GM20431 (cell line): ENCODE measurements around the gene PCLO.
"Not testable (repeated sequence)": the region's sequence is repeated elsewhere in the genome, so short reads cannot be mapped to it uniquely, and the experiment has no call there.

Source experiments
- in situ Hi-C: fragments of 300-500 bp; cut with MseI, MboI; formaldehyde crosslinking; loops from one replicate; pipeline ENCODE4 v1.15.0; 2020; ENCODE audit warnings: low sequenced_read_pairs; ENCODE audit not compliant: unreplicated experiment

Gene PCLO

GRCh38 chr7:82975811-82976468 lies 186.7 kb downstream of the PCLO start:
- in situ Hi-C loops: no loop called here

DNA sequence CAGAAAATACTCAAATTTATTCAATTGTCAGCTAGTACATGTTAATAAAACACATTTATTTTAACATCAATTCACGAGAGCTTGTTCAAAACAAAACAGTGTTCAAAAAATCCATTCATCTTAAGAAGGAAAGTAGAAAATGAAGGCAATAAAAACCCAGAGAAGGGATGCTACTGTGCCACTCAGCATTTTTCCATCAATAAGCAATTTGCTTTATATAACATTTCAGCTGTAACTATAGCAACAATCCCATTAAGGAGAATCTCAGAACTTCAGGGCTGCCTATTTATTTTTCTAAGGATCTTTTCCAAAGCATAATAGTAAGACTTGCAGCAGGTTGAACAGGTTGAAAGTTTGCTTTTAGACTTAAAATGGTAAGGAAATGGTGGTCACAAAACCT lies 190.5 kb downstream of the PCLO start:
- in situ Hi-C loops: no loop called here

- in situ Hi-C loops: no loop called here
Observed at GRCh38 chr7:82965088-82966036, 197.3 kb downstream of the PCLO start.

GRCh38 chr7:82964150-82964882 lies 198.4 kb downstream of the PCLO start:
- in situ Hi-C loops: no loop called here

- in situ Hi-C loops: no loop called here
Observed at GRCh38 chr7:82961240-82961639, 201.4 kb downstream of the PCLO start.

DNA sequence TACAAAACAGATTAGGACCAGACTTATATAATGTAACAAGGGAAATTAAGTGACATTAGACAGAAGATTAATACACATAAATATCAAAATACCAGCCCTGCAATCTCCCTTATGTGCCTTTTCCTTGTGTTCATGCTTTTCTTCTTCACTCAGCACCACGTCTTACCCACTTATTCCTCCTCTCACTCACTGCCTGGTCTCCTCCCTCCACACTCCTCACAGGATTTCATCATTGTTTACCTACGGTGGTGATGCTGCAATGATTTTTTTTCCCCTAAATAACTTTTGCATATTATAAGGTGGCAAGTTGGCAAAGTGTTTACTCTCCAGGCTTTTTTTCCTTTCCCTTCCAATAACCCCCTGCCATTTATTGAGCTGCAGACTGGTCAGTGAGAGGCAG lies 203.2 kb downstream of the PCLO start:
- in situ Hi-C loops: no loop called here

- in situ Hi-C loops: no loop called here
Observed at GRCh38 chr7:82957521-82957920, 205.2 kb downstream of the PCLO start.

DNA sequence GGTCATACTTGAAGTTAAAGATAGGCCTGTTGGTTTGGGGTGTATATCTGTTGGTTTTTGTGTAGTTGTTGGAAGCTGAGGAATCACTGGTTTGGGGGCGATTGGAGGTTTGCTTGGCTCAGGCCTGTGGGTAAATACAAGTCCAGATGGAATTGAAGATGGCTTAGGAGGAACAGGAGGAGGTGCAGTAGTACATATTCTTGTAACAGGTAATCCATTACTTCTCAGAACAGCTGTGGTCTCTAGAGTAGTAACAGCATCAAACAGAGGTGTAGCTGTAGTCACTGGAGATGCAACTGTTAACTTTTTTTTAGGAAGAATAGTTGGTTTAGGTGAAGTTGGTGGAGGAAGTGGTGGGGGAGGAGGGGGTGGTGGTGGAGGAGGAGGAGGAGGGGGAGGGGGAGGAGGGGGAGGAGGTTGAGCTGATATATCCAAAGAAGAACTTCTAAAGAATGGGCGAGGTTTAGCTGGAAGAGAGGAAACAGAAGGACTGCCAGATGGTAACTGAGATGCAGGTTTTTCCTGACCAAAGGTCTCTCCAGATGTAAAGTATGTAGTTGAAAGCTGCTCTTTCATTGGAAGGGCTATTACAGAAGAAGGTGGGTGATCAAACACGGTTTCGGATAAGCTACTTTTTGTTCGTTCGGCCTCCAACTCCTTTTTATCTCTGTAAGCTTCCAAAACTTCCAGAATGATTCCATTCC lies 209.2 kb downstream of the PCLO start:
- in situ Hi-C loops: no loop called here

GRCh38 chr7:82950436-82950835 lies 212.2 kb downstream of the PCLO start:
- in situ Hi-C loops: no loop called here

- in situ Hi-C loops: no loop called here
Observed at GRCh38 chr7:82945480-82945879, 217.2 kb downstream of the PCLO start.

GRCh38 chr7:82945056-82945455 lies 217.6 kb downstream of the PCLO start:
- in situ Hi-C loops: no loop called here

GRCh38 chr7:82932516-82932915 lies 230.2 kb downstream of the PCLO start:
- in situ Hi-C loops: no loop called here

DNA sequence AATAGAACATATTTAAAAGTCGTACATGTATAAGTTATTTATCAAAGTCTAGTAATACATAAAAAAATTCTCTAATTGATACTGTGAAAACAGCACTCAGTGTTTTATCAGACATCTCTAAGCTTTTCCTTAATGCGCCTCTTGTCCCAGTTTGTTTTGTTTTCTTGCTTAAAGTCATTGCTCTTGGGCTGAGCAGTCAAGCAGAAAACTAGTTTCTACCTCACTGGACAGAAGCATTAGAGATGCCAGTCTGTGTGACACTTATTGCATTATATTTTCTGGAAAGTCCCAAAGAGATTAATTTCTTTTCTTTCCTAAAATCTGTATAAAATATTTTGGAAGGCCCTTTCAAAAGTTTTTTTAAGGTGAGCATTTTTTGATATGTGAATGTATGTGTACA lies 236.2 kb downstream of the PCLO start:
- in situ Hi-C loops: no loop called here

- in situ Hi-C loops: no loop called here
Observed at GRCh38 chr7:82925331-82925730, 237.4 kb downstream of the PCLO start.

DNA sequence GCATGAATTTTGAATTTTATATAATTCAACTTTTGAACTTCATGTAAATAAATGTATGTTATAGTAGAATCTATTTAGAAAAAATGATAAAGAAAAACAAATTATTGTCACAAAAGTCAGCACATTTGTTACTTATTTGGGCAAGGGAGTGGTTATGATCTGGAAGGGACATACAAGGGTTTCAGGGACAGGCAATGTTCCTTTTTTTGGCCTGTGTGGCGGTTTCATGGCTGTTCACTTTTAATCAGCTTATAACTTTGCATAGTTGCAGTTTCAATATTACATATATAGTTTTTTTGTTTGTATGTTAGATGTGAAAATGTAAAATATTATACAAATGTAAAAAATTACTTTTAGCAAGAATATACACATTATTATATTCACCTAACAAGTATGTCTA lies 256.2 kb downstream of the PCLO start:
- in situ Hi-C loops: no loop called here

GRCh38 chr7:82904871-82905270 lies 257.8 kb downstream of the PCLO start:
- in situ Hi-C loops: no loop called here

GRCh38 chr7:82901098-82901497 lies 261.6 kb downstream of the PCLO start:
- in situ Hi-C loops: not testable (repeated sequence)

DNA sequence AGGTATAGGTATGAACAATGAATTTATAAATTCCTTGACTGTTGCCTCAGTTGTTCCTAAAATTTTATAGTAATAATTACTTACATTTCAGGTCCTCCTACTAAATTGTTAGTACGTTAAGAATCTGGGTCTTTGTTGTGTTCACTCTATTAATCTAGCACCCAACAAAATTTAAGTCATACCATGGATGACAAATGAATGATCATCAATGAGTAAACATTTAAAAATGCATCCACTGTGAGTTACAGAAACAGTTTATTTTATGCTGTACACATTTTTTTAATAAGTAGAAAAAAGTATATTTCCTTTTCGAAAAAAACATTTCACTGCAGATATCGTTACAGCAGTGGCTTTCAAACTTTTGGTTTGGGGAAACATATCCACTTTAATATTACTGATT lies 265.2 kb downstream of the PCLO start:
- in situ Hi-C loops: no loop called here

DNA sequence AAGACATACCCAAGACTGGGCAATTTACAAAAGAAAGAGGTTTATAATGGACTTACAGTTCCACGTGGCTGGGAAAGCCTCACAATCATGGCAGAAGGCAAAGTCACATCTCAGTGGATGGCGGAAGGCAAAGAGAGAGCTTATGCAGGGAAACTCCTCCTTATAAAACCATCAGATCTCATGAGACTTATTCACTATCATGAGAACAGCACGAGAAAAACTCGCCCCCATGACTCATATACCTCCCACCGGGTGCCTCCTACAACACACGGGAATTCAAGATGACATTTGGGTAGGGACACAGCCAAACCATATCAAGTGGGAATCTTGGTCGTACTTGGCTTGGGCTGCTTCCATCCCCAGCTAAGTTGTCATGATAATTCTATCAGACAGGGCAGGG lies 268.3 kb downstream of the PCLO start:
- in situ Hi-C loops: not testable (repeated sequence)

GRCh38 chr7:82886324-82886723 lies 276.4 kb downstream of the PCLO start:
- in situ Hi-C loops: no loop called here
